ENCODE data around the gene ASB16. TPM values are rescaled to one million over a fixed set of nuclear protein-coding genes. Genes with fewer than 3 reads are reported as not detected.
A peak's percentile ranks its signal among the peaks of the same experiment; 100 is the strongest.
"Not testable (repeated sequence)": the region's sequence is repeated elsewhere in the genome, so short reads cannot be mapped to it uniquely, and the experiment has no call there.

ASB16 gene
- total and polyA plus RNA-seq, 3 experiments from 2014 or later: 0.10 to 0.11 TPM; not detected in 1

DNA sequence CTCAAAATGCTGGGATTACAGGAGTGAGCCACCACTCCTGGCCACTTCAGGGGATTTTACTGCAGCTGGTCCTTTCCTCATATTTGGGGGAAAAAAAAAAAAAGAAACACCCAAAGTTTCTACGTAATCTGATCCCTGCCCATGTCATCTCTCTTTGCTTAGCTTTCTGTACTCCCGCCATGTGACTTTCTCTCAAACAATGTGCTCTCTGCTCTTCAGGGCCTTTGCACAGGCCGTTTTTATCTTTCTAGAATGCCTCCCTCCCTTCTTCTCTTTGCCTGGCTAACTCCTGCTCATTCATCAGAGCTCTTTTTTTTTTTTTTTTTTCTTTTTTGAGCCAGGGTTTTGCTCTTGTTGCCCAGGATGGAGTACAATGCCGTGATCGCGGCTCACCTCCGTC, 42.1 kb upstream of the ASB16 start:
- peaks cover 7 to 10% (median 10%) of the 10 kb centered on the region in 3 donors for H3K4me1 Mint-ChIP-seq
- H3K4me3 Mint-ChIP-seq: peak overlapping the region in 1 of 7 donors; percentile 61
- peaks cover 0 to 4% (median 0%) of the 10 kb centered on the region in 3 donors for H3K36me3 Mint-ChIP-seq
- peaks cover 3 to 6% of the 10 kb centered on the region in 2 donors for H3K27me3 Mint-ChIP-seq
- no peak overlapping the region for H3K27ac ChIP-seq (ENCODE audit: low read depth, low read length)
- CTCF ChIA-PET: no interaction called here
- H3K9me3 ChIP-seq (ENCODE audit: low read length): no peaks in the 10 kb centered on the region
- peaks cover 4% of the 10 kb centered on the region for H3K4me1 ChIP-seq (ENCODE audit: insufficient read depth, low read length)
- no peaks in the 10 kb centered on the region for H3K9me3 Mint-ChIP-seq
- H3K27ac Mint-ChIP-seq: peak overlapping the region in 2 of 8 donors; percentile 1 to 66
- DNase-seq: no peak
- no peak overlapping the region for H3K4me3 ChIP-seq (ENCODE audit: low read length)
- POLR2A ChIA-PET: interaction anchor here (0.7 kb wide), 1 partner anchor 1720 kb away, joined by 4 read pairs; no protein-coding TSS in a partner anchor
- no peaks in the 10 kb centered on the region for H3K36me3 ChIP-seq (ENCODE audit: insufficient read depth, low read length)
- H3K27me3 ChIP-seq (ENCODE audit: insufficient read depth, low read length, poor library complexity, severe bottlenecking): no peaks in the 10 kb centered on the region

DNA sequence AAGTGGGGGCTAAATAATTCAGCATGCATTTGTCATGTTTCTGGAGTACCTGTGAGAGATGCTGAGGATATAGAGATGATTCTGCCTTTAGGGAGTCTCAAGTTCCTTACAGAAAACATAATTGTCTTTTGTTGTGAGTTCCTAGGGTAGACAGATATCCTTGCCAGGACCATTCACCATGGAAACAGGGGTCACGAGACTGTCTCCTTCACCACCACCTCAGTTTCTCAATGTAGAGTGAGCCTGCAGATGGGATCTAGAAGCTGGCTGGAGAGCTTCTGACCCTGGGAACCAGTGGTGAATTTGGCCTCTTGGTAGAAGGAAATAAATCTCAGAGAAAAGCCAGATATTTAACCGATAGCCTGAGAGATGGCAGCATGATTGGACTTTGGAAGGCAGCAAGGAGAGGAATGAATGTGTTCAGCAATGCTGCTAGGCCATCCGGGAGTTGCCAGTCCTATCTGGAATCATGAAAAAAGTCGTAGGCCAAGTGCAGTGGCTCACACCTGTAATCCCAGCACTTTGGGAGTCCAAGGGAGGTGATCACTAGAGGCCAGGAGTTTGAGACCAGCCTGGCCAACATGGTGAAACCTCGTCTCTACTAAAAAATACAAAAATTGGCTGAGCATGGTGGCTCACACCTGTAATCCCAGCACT, 39.7 kb upstream of the ASB16 start:
- CTCF ChIA-PET: no interaction called here

DNA sequence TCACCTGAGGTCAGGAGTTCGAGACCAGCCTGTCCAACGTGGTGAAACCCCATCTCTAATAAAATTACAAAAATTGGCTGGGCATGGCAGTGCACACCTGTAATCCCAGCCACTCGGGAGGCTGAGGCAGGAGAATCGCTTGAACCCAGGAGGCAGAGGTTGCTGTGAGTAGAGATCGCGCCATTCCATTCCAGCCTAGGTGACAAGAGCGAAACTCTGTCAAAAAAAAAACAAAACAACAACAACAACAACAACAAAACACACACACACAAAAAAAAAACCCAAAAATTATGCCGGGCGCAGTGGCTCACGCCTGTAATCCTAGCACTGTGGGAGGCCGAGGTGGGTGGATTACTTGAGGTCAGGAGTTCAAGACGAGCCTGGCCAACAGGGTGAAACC, 39.1 kb upstream of the ASB16 start:
- CTCF ChIA-PET: interaction anchor here (3.8 kb wide), 1 partner anchor 8 kb away, joined by 15 read pairs; the partner anchor contains the start of gene HDAC5
- not testable (repeated sequence) for DNase-seq, H3K4me1 Mint-ChIP-seq

More for the DNA sequence above, 39.7 kb upstream of the ASB16 start:
- DNase-seq: no peak
- no peak overlapping the region for H3K27ac Mint-ChIP-seq
- Histone ChIP-seq H3K27ac (ENCODE audit: low read depth, low read length) (no peak overlapping the region), H3K36me3 (ENCODE audit: insufficient read depth, low read length) (no peaks in the 10 kb centered on the region), H3K9me3 (ENCODE audit: low read length) (no peaks in the 10 kb centered on the region), H3K4me1 (ENCODE audit: insufficient read depth, low read length) (no peaks in the 10 kb centered on the region), H3K27me3 (ENCODE audit: insufficient read depth, low read length, poor library complexity, severe bottlenecking) (no peaks in the 10 kb centered on the region), H3K4me3 (ENCODE audit: low read length) (no peak overlapping the region)
- no peaks in the 10 kb centered on the region for H3K36me3 Mint-ChIP-seq
- H3K9me3 Mint-ChIP-seq: no peaks in the 10 kb centered on the region
- POLR2A ChIA-PET: no interaction called here
- no peaks in the 10 kb centered on the region for H3K4me1 Mint-ChIP-seq
- peaks cover 3 to 6% of the 10 kb centered on the region in 2 donors for H3K27me3 Mint-ChIP-seq
- H3K4me3 Mint-ChIP-seq: peak overlapping the region in 1 of 7 donors; percentile 18

DNA sequence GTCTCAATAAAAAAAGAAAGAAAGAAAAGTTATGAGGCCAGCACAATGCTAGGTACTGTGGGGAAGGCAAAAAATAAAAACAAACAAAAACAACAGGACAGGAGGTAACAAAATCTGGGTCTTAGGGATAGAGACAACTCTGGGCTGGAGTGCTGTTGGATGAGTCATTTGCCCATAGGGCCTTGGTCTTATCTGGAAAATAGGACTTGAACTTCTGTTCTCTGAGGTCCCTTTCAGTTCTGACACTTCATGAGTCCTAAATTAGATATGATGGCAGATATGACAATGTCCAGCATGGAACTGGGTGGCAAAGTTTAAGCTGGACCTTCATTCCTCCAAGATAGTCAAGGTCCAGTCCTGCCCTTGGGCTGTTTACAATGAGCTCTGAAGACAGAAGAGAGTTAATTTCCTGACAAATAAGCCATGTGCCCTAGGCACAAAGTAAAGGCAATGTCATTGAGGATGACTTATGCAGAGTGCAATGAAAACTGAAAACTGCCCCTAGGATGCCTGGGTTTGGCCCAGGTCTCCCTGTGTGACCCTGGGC, 38.2 kb upstream of the ASB16 start:
- H3K27ac ChIP-seq (ENCODE audit: low read depth, low read length): no peak overlapping the region
- Mint-ChIP-seq H3K27ac (no peak overlapping the region), H3K36me3 (no peaks in the 10 kb centered on the region), H3K4me3 (no peak overlapping the region), H3K27me3 (peaks cover 4 to 7% of the 10 kb centered on the region in 2 donors), H3K9me3 (no peaks in the 10 kb centered on the region), H3K4me1 (peaks cover 0 to under 1% (median 0%) of the 10 kb centered on the region in 3 donors)
- H3K9me3 ChIP-seq (ENCODE audit: low read length): no peaks in the 10 kb centered on the region
- no peaks in the 10 kb centered on the region for H3K27me3 ChIP-seq (ENCODE audit: insufficient read depth, low read length, poor library complexity, severe bottlenecking)
- no peak overlapping the region for H3K4me3 ChIP-seq (ENCODE audit: low read length)
- no peaks in the 10 kb centered on the region for H3K36me3 ChIP-seq (ENCODE audit: insufficient read depth, low read length)
- H3K4me1 ChIP-seq (ENCODE audit: insufficient read depth, low read length): no peaks in the 10 kb centered on the region
- DNase-seq: no peak
- ChIA-PET CTCF (interaction anchor here (1.3 to 3.8 kb wide), 3 partner anchors 9 to 199 kb away, joined by 3 to 15 read pairs (median 6); partner anchors contain the start of gene HDAC5), POLR2A (interaction anchor here (0.7 kb wide), 1 partner anchor 13 kb away, joined by 3 read pairs; no protein-coding TSS in a partner anchor)

More for the DNA sequence above, 39.1 kb upstream of the ASB16 start:
- H3K27me3 ChIP-seq (ENCODE audit: insufficient read depth, low read length, poor library complexity, severe bottlenecking); H3K27me3 Mint-ChIP-seq; H3K4me3 ChIP-seq (ENCODE audit: low read length); H3K36me3 ChIP-seq (ENCODE audit: insufficient read depth, low read length); H3K9me3 ChIP-seq (ENCODE audit: low read length); H3K27ac ChIP-seq (ENCODE audit: low read depth, low read length); H3K4me1 ChIP-seq (ENCODE audit: insufficient read depth, low read length); H3K9me3 Mint-ChIP-seq; H3K4me3 Mint-ChIP-seq; H3K36me3 Mint-ChIP-seq; POLR2A ChIA-PET; H3K27ac Mint-ChIP-seq: not testable (repeated sequence)

DNA sequence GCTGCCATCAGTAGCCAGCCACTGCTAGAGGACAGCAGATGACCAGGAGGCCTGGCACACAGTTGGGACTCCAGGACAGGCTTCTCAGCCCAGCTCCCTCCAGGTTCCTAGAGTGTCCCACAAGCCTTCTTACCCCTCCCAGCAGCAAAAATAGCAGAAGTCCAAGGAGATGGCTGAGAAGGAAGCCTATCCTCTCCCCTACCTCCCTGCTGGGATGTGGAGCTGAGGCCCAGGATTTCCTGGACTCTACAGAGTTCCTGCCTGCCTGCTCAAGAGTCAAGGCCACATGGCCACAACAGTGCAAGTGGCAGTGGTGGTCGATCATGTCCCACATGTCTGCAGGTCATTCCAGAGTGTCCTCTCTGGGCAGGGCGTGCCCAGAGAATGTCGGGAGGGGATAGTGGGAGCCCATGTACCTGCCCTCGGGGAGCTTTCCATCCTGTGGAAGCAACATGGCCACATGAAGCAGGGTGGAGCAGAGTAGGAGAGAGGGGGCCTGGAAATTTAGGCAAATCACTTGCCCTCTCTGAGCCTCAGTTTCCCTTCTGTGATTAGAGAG, 36.5 kb upstream of the ASB16 start:
- H3K27me3 ChIP-seq (ENCODE audit: insufficient read depth, low read length, poor library complexity, severe bottlenecking): no peaks in the 10 kb centered on the region
- no peak overlapping the region for H3K27ac Mint-ChIP-seq
- POLR2A ChIA-PET: no interaction called here

DNA sequence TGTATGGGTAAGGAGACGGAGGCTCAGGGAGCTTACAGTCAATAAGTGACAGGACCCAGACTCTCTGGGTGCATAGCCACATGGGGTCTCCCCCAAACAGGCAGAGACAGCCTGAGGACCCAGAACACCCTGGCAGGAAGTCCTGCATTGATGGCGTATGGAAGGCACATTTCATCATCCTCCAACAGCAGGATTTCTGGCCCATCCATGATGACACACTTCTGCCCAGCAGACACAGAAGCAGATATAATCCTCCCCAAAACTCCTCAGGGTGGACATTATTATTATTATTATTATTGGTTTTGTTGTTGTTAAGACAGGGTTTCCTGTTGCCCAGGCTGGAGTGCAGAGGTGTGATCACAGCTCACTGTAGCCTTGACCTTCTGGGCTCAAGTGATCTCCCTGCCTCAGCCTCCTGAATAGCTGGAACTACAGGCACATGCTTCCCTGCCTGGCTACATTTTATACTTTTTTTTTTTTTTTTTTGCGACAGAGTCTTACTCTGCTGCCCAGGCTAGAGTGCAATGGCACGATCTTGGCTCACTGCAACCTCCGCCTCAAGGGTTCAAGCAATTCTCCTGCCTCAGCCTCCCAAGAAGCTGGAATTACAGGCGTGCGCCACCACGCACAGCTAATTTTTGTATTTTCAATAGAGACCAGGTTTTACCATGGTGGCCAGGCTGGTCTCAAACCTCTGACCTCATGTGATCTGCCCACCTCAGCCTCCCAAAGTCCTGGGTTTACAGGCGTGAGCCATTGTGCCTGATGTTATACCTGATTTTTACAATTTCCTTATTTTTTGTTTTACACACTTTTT, 35.5 kb upstream of the ASB16 start:
- Histone ChIP-seq H3K9me3 (ENCODE audit: low read length) (no peaks in the 10 kb centered on the region), H3K4me3 (ENCODE audit: low read length) (no peak overlapping the region), H3K36me3 (ENCODE audit: insufficient read depth, low read length) (no peaks in the 10 kb centered on the region), H3K27ac (ENCODE audit: low read depth, low read length) (no peak overlapping the region), H3K4me1 (ENCODE audit: insufficient read depth, low read length) (no peaks in the 10 kb centered on the region), H3K27me3 (ENCODE audit: insufficient read depth, low read length, poor library complexity, severe bottlenecking) (no peaks in the 10 kb centered on the region)
- H3K4me3 Mint-ChIP-seq: no peak overlapping the region
- no peak for DNase-seq
- H3K27me3 Mint-ChIP-seq: peaks cover 11 to 16% of the 10 kb centered on the region in 2 donors
- peaks cover 0 to 6% (median 1%) of the 10 kb centered on the region in 3 donors for H3K4me1 Mint-ChIP-seq
- H3K36me3 Mint-ChIP-seq: no peaks in the 10 kb centered on the region
- H3K27ac Mint-ChIP-seq: no peak overlapping the region
- no peaks in the 10 kb centered on the region for H3K9me3 Mint-ChIP-seq
- ChIA-PET POLR2A (interaction anchor here (0.7 kb wide), 1 partner anchor 192 kb away, joined by 8 read pairs; no protein-coding TSS in a partner anchor), CTCF (interaction anchor here (0.6 to 3.8 kb wide), 2 partner anchors 12 to 230 kb away, joined by 3 to 15 read pairs; partner anchors contain the start of gene HDAC5)

More for the DNA sequence above, 36.5 kb upstream of the ASB16 start:
- no peak for DNase-seq
- Mint-ChIP-seq H3K4me1 (peaks cover 0 to 6% (median 1%) of the 10 kb centered on the region in 3 donors), H3K4me3 (no peak overlapping the region), H3K36me3 (no peaks in the 10 kb centered on the region), H3K27me3 (peaks cover 11 to 18% of the 10 kb centered on the region in 2 donors), H3K9me3 (no peaks in the 10 kb centered on the region)
- Histone ChIP-seq H3K4me1 (ENCODE audit: insufficient read depth, low read length) (no peaks in the 10 kb centered on the region), H3K27ac (ENCODE audit: low read depth, low read length) (no peak overlapping the region), H3K9me3 (ENCODE audit: low read length) (no peaks in the 10 kb centered on the region), H3K36me3 (ENCODE audit: insufficient read depth, low read length) (no peaks in the 10 kb centered on the region), H3K4me3 (ENCODE audit: low read length) (no peak overlapping the region)
- CTCF ChIA-PET: interaction anchor here (3.8 kb wide), 1 partner anchor 11 kb away, joined by 15 read pairs; the partner anchor contains the start of gene HDAC5

DNA sequence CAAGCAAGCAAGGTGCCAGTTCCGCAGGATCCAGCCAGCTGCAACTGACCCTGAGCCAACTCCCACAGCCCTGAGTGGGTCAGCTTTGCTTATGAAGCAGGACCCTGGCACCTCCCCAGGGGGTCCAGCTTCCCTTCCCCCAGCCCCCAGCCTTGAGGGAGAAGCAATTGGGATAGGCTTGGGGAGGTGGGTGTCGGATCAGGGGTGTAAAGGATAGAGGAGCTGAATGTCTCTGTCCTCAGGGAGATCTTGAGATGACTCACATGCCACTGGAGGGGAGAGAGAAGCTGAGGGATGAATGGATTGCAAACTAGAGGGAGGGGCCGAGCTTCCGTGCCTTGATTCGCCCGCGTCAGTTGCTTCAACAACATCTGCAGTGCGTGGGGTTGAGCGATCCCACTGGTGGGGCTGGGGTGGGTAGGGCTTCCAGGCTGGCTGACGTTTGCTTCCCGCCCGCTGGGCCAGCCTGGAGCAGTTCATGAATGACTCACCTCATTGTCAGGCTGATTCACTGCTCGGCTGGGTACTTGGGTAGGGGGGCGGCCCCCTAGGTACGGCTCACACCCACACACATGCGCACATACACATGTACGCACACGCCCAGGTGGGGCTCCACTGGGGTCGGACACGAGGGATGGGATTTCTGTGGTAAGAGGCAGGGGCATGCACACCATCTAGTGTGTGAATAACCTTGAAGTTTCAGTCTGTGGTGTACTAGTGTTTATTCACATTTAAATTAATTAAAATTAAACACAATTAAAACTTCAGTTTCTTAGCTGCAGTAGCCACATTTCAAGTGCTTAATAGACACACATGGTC, 32.4 kb upstream of the ASB16 start:
- CTCF ChIA-PET: interaction anchor here (1.2 kb wide), 2 partner anchors 15 to 193 kb away, joined by 3 to 4 read pairs; partner anchors contain the start of gene HDAC5
- H3K4me1 Mint-ChIP-seq: peaks cover 11 to 19% (median 12%) of the 10 kb centered on the region in 3 donors
- H3K27ac Mint-ChIP-seq: peak overlapping the region in 1 of 8 donors; percentile 28
- H3K9me3 Mint-ChIP-seq: no peaks in the 10 kb centered on the region
- H3K27me3 Mint-ChIP-seq: peaks cover 14 to 16% of the 10 kb centered on the region in 2 donors
- H3K36me3 Mint-ChIP-seq: no peaks in the 10 kb centered on the region
- H3K4me3 Mint-ChIP-seq: no peak overlapping the region
- Histone ChIP-seq H3K27me3 (ENCODE audit: insufficient read depth, low read length, poor library complexity, severe bottlenecking) (no peaks in the 10 kb centered on the region), H3K27ac (ENCODE audit: low read depth, low read length) (peak overlapping the region; percentile 43), H3K9me3 (ENCODE audit: low read length) (no peaks in the 10 kb centered on the region), H3K36me3 (ENCODE audit: insufficient read depth, low read length) (no peaks in the 10 kb centered on the region), H3K4me3 (ENCODE audit: low read length) (no peak overlapping the region), H3K4me1 (ENCODE audit: insufficient read depth, low read length) (peaks cover 11% of the 10 kb centered on the region)
- peak in 1 of 5 donors; percentile 64 for DNase-seq
- POLR2A ChIA-PET: no interaction called here
